Measurements from ENCODE around the gene PPIF. TPM values are rescaled to one million over a fixed set of nuclear protein-coding genes. Genes with fewer than 3 reads are reported as not detected.

Gene PPIF
- total and polyA plus RNA-seq, 4 donors, result 22.2 to 84.3 (median 60.0) TPM

DNA sequence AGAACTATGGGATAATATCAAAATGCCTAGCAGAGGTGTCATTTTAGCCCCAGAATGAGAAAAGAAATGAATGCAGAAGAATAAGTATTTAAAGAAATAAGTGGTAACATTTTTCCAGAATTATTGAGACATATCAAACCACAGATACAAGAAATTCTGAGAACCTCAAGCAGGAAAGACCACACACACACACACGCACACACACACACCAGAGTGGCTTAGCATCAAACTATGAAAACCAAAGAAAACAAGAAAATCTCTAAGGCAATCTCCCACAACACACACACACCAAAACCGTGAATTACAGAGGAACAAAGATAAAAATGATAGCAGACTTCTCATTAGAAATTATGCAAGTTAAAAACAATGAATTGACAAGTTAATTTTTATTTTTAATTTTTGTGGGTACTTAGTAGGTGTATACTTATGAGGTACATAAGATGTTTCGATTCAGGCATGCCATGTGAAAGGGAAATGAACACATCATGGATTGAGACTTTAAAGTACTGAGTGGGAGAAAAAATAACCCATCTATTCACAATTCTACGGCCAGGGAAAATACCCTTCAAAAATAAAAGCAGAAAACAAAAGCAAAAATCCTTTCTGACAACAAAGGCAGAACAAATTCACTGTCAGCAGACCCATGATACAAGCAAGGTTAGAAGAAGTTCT lies 14.6 kb downstream of the PPIF start:
- TF ChIP-seq EGR1 (IDR thresholded peaks at IDR 0.05; ENCODE audit: low read depth in 2 of 2) (no peak), FOXA2 (IDR thresholded peaks at IDR 0.05) (no peak), YY1 (IDR thresholded peaks at IDR 0.05) (no peak), FOXA1 (IDR thresholded peaks at IDR 0.05) (no peak), HNF4G (IDR thresholded peaks at IDR 0.05) (no peak), RXRA (IDR thresholded peaks at IDR 0.05) (no peak), SP1 (IDR thresholded peaks at IDR 0.05) (no peak), RAD21 (IDR thresholded peaks at IDR 0.05) (no peak), GABPA (IDR thresholded peaks at IDR 0.05 in 1 of 2, conservative IDR thresholded peaks at IDR 0.05 in 1 of 2) (no peak), NR2F2 (IDR thresholded peaks at IDR 0.05) (no peak), JUND (IDR thresholded peaks at IDR 0.05) (no peak), HNF4A (conservative IDR thresholded peaks at IDR 0.05) (no peak)
- TF ChIP-seq, protein P1, sequence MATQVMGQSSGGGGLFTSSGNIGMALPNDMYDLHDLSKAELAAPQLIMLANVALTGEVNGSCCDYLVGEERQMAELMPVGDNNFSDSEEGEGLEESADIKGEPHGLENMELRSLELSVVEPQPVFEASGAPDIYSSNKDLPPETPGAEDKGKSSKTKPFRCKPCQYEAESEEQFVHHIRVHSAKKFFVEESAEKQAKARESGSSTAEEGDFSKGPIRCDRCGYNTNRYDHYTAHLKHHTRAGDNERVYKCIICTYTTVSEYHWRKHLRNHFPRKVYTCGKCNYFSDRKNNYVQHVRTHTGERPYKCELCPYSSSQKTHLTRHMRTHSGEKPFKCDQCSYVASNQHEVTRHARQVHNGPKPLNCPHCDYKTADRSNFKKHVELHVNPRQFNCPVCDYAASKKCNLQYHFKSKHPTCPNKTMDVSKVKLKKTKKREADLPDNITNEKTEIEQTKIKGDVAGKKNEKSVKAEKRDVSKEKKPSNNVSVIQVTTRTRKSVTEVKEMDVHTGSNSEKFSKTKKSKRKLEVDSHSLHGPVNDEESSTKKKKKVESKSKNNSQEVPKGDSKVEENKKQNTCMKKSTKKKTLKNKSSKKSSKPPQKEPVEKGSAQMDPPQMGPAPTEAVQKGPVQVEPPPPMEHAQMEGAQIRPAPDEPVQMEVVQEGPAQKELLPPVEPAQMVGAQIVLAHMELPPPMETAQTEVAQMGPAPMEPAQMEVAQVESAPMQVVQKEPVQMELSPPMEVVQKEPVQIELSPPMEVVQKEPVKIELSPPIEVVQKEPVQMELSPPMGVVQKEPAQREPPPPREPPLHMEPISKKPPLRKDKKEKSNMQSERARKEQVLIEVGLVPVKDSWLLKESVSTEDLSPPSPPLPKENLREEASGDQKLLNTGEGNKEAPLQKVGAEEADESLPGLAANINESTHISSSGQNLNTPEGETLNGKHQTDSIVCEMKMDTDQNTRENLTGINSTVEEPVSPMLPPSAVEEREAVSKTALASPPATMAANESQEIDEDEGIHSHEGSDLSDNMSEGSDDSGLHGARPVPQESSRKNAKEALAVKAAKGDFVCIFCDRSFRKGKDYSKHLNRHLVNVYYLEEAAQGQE (IDR thresholded peaks at IDR 0.05), result no peak
- TF ChIP-seq, protein P2, sequence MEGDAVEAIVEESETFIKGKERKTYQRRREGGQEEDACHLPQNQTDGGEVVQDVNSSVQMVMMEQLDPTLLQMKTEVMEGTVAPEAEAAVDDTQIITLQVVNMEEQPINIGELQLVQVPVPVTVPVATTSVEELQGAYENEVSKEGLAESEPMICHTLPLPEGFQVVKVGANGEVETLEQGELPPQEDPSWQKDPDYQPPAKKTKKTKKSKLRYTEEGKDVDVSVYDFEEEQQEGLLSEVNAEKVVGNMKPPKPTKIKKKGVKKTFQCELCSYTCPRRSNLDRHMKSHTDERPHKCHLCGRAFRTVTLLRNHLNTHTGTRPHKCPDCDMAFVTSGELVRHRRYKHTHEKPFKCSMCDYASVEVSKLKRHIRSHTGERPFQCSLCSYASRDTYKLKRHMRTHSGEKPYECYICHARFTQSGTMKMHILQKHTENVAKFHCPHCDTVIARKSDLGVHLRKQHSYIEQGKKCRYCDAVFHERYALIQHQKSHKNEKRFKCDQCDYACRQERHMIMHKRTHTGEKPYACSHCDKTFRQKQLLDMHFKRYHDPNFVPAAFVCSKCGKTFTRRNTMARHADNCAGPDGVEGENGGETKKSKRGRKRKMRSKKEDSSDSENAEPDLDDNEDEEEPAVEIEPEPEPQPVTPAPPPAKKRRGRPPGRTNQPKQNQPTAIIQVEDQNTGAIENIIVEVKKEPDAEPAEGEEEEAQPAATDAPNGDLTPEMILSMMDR (IDR thresholded peaks at IDR 0.05; ENCODE audit: low read depth, low read length, missing input control), result no peak
- TF ChIP-seq, protein P3, sequence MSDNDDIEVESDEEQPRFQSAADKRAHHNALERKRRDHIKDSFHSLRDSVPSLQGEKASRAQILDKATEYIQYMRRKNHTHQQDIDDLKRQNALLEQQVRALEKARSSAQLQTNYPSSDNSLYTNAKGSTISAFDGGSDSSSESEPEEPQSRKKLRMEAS (IDR thresholded peaks at IDR 0.05), result no peak
- TF ChIP-seq, protein P4, sequence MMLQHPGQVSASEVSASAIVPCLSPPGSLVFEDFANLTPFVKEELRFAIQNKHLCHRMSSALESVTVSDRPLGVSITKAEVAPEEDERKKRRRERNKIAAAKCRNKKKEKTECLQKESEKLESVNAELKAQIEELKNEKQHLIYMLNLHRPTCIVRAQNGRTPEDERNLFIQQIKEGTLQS (IDR thresholded peaks at IDR 0.05), result no peak
- TF ChIP-seq, protein P5, sequence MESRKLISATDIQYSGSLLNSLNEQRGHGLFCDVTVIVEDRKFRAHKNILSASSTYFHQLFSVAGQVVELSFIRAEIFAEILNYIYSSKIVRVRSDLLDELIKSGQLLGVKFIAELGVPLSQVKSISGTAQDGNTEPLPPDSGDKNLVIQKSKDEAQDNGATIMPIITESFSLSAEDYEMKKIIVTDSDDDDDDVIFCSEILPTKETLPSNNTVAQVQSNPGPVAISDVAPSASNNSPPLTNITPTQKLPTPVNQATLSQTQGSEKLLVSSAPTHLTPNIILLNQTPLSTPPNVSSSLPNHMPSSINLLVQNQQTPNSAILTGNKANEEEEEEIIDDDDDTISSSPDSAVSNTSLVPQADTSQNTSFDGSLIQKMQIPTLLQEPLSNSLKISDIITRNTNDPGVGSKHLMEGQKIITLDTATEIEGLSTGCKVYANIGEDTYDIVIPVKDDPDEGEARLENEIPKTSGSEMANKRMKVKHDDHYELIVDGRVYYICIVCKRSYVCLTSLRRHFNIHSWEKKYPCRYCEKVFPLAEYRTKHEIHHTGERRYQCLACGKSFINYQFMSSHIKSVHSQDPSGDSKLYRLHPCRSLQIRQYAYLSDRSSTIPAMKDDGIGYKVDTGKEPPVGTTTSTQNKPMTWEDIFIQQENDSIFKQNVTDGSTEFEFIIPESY (IDR thresholded peaks at IDR 0.05), result no peak
- no peaks in the 10 kb centered on the region for H3K36me3 ChIP-seq (ENCODE audit: control insufficient read depth in 4 of 4, insufficient read depth in 3 of 4, low read depth in 1 of 4, low read length in 3 of 4)

More for the DNA sequence above, 14.6 kb downstream of the PPIF start:
- no peak for DNase-seq (ENCODE audit: low spot score)
- Histone ChIP-seq H3K9me3 (ENCODE audit: control insufficient read depth in 4 of 4, low read length in 3 of 4) (no peaks in the 10 kb centered on the region), H3K4me3 (ENCODE audit: low read depth in 1 of 3, low read length in 3 of 3) (no peak overlapping the region), H3K27ac (ENCODE audit: low read depth in 1 of 2, low read length in 2 of 2) (no peak overlapping the region), H3K4me1 (ENCODE audit: control insufficient read depth in 4 of 4, insufficient read depth in 4 of 4, low read length in 3 of 4) (peaks cover 0 to 7% (median 1%) of the 10 kb centered on the region in 4 donors), H3K27me3 (ENCODE audit: control insufficient read depth in 4 of 4, insufficient read depth in 4 of 4, low read length in 3 of 4) (no peaks in the 10 kb centered on the region), H3K9ac (ENCODE audit: low read depth in 1 of 2, low read length in 2 of 2) (no peak overlapping the region)
- 84% methylated on average over 4 of the region's 4 CpGs for WGBS
